HG03469 (cell line): ENCODE results near the gene KREMEN1.

Experiments used
- ATAC-seq: cut with Tn5 transposase; IDR thresholded peaks from one replicate; pipeline ENCODE4 v1.9.1; 2021; ENCODE audit warnings: mild to moderate bottlenecking, moderate library complexity, moderate number of reproducible peaks; ENCODE audit not compliant: unreplicated experiment

The KREMEN1 gene

DNA sequence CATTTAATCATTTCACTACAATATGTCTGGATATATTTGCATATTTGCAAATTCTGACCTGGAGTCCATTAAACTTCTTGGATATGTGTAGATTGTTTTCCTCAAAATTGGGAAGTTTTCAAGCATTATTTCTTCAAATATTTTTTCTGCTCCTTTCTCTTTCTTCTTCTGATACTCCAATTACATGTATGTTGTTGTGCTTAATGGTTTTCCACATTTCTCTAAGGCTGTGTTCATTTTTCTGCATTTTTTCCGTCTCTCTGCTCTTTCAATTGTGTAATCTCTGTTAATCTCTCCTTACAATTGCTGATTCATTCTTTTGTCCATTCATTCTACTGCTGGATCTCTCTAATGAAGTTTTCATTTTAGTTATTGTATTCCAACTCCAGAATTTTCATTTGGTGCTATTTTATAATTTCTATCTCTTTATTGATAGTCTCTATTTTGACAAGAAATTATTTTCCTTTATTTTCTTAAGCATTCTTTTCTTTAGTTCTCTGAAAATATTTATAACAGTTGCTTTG is 102.5 kb downstream of the KREMEN1 start:
- no peak for ATAC-seq

GRCh38 chr22:29183971-29184848 is 111.4 kb downstream of the KREMEN1 start:
- no peak for ATAC-seq

DNA sequence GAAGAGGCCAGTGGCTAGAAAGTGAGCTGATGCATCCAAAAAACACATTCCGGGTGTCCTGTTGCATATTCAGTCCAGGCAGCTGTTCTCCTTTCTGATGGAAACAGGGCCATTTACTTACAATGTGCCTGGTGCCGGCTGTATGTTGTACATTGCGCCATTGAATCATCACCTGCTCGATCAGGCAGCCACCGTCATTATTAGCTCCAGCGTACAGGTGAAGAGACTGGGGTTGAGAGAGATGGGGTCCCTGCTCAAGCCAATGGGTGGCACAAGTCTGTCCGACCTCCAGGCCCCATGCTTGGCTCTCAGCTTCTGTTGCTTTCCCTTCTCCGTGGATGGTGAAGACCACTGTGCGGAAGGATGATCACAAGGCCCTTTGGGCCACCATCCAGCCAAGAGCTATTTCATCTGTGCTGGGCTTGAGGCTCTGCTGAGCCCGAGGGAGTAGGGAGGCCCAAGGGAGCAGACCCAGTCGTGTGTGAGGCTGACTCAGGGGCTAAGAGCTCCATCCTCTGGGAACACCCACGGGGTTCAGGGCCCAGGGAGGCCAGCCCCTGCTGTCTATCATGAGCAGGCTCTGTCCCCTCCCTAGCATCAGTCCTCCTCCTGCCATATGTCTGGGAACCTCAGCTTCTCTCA is 112.1 kb downstream of the KREMEN1 start:
- ATAC-seq = no peak

- no peak for ATAC-seq
These were observed 113.5 kb downstream of the KREMEN1 start for GRCh38 chr22:29186302-29186701.

- ATAC-seq = no peak
These were observed 115.0 kb downstream of the KREMEN1 start for GRCh38 chr22:29187831-29188230.

DNA sequence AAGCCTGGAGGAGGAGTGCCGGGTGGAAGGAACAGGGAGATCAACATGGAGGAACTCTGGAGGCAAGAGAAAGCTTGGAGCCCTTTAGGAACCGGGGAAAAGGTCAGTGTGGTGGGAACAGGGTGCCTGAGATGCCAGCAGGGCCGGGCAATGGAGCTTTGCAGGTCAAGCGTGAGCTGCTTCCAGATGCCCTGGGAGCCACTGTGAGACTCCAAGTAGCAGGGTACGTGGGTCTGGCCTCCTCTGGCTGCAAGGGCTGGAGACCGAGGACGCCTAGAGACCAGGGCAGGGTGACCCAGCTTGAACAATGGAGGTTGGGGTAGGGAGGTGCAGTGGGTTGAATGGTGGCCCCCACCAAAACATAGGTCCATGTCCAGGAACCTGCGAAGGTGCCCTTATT is 117.2 kb downstream of the KREMEN1 start:
- no peak for ATAC-seq

DNA sequence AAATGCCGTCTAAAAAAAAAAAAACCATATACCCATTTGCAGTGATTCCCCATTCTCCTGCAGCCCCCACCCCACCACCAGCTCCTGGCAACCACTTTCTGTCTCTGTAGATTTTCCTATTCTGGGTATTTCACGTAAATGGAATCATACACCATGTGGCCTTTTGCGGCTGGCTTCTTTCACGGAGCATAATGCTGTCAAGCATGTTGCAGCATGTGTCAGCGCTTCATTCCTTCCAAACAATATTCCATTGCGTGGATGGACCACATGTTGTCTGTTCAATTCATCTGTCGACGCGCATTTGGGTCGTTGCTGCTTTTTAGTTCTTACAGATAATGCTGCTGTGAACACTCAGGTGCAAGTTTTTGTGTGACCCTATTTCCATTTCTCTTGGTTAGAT is 118.1 kb downstream of the KREMEN1 start:
- no peak for ATAC-seq

- no peak for ATAC-seq
These were observed 120.2 kb downstream of the KREMEN1 start for GRCh38 chr22:29193021-29193420.

- no peak for ATAC-seq
These were observed 121.3 kb downstream of the KREMEN1 start for GRCh38 chr22:29194184-29194583.

DNA sequence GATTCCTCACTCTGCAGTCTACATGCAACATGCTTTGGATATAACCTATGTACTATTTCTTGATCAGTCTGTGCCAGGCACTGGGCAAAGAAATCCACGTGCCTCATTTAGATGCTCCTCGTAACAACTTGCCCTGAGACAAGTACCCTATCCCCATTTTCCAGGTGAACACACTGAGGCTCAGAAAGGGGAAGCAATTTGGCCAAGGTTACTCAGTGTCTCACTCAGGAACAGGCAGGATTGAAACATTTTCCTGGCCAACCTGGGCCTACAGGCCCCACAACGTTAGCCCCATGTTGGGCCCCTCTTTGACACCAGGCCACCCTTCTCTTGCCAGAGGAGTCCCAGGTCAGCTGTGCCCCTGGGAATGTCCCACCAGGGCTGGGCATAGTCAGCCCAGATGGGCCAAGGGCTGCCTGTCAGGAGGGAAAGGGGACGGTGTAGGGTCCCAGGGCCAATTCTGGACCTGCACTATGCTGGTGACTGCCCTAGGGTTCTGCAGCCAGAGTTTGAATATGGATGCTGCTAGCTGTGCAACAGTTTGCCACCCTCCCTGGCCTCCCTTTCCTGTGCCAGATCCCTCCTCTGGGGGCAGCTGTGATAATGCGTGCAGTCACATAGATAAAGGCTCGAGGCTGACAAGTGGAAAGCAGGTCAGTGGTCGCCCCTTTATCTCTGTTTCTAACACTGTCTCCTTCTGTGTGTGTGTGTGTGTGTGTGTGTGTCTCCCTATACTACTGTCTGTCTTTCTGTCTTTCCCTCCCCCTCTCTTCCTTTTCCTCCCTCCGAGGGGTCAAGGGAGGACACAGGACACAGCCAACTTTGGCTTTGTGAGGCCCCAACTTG is 122.5 kb downstream of the KREMEN1 start:
- no peak for ATAC-seq

- ATAC-seq = no peak
These were observed 123.3 kb downstream of the KREMEN1 start for GRCh38 chr22:29195964-29196666.

DNA sequence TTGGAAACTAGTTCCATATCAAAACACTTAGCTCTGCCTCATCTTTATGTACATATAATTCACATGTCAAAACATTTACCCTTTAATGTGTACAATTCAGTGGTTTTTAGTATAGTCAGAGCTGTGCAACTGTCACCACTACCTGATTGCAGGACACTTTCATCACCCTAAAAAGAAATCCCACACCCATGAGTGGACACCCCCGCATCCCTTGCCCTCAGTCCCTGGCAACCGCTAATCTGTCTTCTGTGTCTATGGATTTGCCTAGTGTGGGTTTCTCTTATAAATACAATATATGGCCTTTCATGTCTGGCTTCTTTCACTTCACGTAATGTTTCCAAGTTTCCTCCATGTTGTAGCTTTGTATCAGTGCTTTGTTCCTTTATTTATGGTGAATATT is 124.3 kb downstream of the KREMEN1 start:
- no peak for ATAC-seq

DNA sequence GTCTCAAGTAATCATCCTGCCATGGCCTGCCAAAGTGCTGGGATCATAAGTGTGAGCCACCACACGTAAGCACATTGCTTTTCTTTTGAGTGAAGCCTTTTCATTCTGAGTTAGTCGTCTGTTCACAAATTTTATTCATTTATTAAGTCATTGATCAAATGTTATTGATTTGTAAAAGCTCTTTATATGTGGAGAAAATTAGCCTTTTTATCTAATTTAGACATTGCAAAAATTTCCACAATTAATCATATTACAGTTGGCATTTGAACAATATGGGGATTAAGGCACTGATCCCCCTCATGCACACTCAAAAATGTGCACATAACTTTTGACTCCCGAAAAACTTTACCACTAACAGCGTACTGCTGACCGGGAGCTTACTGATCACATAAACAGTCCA is 125.4 kb downstream of the KREMEN1 start:
- no peak for ATAC-seq

DNA sequence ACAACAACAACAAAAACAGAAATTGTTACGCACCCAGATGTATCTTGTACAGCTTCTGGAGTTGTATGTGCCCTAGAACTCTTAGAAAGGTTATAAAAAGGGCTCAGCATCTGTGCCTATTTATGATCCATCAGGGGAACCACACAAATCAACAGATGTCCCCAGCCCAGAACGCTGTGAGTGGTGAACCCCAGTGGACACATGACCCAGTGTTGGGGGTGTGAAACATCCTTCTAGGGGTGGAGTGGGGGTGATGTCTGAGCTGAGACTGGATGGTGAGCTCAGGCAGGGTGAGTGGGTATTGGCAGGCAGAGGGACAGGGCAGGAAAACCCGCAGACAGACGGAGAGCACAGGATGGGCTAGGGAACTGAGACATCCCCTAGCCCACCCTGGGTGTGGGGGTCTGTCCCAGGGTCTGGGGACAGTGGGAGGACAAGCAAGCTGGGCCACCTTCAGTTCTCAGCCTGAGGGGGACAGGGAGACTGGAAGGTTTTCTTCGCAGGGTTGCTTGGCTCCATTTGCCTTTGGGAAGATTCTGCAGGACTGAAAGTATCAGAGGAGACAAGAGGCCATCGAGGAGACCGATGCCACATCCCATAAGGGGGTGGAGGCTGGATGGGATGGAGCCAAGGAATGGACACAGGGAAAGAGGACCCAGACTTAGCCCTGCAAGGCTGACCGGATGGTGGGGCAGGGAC is 127.0 kb downstream of the KREMEN1 start:
- ATAC-seq = no peak

DNA sequence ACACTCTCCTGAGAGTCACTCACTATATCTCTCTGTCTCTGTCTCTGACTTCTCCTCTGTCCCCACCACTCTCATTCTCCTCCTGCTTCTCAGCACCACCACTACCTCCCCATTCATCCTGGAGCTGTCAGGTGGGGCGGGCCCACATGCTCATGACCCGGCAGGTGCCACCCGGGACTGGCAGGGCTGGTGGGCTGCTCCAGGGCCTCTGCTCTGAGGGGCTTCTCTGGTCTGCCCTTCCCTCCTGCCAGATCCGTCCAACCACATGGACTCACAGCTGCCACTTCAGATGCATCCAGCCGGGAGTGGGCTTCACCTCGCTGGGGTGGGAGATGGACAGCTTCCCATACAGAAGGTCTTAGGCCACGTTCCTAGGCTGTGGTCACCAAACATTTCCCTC is 128.1 kb downstream of the KREMEN1 start:
- no peak for ATAC-seq

- ATAC-seq = no peak
These were observed 128.9 kb downstream of the KREMEN1 start for GRCh38 chr22:29201782-29202181.

DNA sequence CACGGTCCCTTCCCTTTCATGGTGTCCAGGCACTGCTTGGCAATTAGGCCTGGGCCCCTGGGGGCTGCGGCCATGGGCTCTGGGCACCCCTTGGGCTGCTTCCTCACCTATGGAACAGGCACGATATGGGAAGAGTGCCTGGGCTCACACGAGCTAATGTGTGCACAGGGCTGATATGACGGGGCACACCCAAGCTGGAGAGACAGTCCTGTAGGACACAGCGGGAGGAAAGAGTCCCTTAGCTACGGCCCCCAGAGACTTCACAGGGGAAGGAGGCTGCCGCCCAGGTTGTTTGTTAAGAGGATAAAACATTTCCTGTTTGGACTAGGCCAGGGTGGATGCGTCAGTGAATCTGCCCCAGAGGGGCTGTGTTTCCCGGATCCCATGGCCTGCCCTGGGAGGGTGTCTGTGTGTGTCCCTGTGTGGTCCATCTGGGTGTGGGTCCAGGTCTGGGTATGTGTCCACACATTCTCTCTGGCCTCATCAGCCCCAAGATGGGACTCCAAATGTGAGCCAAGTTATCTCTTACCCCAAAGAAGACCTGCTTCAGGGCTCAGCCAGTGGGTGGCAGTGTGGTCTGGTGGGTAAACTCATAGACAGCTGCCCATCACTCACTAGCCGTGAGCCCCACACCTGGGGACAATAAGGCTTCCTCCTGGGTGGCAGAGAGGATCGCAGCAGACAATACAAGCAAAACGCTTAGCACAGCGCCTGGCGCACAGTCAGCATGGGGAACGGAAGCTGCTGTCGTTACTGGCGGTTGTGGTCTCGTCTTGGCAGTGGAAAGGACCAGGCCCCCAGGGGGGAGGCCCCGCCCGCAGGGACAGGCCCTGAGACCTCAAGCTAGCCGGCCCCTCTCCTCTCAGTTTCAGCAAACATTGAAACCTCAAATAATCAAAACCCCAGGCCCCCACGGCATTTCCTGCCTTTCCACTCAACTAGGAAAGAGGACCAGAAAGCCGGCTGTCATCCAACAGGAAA is 129.7 kb downstream of the KREMEN1 start:
- peak; percentile 34 for ATAC-seq

DNA sequence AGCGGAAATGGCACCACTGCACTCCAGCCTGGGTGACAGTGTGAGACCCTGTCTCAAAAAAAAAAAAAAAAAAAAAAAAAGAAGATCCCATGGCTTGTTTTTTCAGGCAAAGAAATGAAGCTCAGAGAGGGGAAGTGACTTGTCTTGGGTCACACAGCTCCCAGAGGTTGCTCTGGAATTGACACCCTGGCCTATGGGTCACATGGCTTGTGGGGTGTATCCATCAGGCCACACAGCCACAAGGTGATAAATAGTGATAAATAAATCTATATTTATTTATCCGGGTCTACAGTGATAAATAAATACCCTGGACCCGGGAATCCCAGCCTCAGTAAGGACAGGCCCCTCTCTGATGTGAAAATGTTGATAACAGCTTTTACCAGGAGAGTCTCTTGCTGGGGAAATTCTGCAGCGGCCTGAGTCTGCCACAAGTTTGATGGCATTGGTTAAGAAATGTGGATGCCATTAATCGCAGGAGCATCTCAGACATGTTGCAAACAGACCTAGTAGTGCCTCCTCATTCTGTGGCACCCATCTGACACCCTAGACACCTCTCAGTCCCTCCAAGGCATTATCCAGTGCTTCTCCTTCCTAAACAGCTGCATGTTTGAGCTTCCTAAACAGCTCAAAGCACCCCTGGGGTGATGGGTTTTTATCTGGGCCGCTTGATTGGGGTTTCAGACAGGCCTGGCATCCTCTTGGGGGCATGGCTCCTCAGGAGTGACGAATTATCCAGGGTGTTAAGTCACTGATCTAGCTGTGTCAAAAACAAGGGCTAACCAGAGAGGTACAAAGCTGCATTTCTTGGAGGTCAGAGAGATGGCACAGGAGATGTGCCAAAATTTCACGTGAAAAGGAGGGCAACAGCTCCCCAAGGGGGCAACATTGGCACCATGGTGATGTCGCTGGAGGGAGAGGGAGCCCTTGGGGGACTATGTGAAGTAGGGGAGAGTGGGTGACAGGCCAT is 130.9 kb downstream of the KREMEN1 start:
- no peak for ATAC-seq
